ENCODE results near the gene AP1M1.

The AP1M1 gene

DNA sequence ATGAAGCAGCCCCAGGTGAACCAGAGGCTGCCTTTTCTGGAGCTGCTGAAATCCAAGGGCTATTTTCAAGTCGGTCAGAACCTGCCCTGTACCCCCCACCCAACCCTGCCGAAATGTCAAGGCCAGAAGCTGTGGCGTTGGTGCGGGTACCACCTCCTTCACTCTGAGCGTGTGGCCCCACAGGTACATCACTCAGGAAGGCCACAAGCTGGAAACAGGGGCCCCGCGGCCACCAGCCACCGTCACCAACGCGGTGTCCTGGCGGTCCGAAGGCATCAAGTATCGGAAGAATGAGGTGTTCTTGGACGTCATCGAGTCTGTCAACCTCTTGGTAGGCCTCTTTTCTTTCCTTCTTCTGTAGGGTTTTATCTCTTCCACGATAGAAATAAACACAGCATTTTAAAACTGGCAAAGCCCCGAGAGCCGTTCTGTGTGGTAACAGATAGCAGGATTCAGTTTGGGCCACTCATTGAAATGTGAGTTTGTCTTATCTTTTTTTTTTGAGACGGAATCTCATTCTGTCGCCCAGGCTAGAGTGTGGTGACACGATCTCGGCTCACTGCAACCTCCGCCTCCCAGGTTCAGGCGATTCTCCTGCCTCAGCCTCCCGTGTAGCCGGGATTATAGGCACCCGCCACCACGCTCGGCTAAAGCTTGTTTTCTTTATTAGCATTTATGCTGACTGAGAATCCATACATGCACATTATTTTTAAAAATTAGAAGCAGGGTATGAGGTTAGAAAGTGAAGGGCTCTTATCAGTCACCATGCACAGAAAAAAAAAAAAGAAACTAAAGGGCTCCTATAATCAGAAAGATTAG is 11.3 kb downstream of the AP1M1 start:
- no peak for DNase-seq

- no peak for DNase-seq
Observed at GRCh38 chr19:16210168-16210567, 12.5 kb downstream of the AP1M1 start.

- no peak for DNase-seq
Observed at GRCh38 chr19:16213076-16213475, 15.4 kb downstream of the AP1M1 start.

DNA sequence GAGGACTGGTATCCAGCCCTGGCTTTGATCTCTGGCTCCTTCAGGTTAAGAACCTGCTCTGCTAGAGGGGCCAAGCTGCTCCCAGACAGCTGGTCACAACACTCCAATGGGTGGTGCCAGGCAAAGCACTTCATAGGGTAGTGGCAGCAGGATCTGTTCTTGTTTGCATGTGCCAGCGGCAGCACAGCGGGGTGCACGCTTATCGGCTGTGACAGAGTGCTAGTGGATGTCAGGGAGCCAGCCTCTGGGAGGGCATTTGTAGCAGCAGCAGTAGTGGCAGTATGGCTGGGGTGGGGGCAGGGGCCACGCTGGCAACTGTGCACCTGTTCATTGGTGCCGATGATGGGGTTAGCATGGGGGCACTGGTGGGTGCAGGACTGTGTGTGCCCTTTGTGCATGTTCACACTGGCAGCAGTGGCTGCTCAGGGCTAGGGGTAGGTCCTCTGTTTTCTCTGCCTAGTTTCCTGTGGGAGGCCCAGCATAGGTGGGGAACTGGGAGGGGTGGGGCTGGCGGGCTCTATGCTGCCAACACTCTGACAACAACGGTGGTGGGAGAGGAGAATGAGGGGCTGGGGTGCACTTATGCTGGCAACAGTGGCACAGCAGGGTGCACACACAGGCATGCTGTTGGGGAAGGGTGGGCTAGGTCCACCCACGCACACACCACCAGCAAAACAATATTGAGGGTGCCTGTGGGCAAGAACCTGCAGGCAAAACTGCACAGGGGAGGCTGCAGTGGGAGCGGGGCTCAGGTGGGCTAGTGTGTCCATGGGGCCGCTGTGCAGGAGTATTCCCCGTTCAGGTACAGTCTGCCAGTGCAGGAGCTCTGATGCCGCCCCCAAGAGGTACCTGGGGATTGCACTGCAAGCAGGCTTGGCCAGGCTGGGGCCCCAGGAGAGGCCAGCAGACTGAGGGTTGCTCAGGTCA is 19.3 kb downstream of the AP1M1 start:
- DNase-seq = no peak

DNA sequence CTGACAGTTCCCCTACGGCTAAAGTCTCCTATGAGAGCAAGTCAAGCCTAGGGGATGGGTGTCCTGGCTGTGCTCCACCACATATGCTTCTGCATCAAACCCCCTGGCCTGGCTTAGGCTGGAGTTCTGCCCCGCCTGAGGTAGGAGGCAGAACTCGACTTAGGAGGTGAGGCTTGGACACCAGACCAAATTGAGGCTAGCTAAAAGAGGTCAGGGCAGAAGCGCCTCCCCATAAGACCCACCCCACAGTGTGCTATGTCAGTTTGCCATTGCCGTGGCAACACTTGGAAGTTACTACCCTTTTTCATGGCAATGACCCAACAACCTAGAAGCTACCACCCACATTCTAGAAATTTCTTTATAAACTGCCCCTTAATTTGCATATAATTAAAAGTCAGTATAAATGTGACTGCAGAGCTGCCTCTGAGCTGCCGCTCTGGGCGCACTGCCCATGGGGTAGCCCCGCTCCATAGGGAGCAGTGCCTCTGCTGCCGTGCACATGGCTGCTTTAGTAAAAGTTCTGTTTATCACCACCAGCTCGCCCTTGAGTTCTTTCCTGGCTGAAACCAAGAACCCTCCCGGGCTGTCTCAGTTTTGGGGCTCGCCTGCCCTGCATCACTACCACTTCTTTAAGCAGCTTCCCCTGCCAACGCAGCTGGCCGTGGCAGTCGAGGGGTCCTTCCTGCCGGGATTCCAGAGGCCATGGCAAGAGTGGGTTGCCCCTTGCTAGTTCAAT is 20.2 kb downstream of the AP1M1 start:
- no peak for DNase-seq

DNA sequence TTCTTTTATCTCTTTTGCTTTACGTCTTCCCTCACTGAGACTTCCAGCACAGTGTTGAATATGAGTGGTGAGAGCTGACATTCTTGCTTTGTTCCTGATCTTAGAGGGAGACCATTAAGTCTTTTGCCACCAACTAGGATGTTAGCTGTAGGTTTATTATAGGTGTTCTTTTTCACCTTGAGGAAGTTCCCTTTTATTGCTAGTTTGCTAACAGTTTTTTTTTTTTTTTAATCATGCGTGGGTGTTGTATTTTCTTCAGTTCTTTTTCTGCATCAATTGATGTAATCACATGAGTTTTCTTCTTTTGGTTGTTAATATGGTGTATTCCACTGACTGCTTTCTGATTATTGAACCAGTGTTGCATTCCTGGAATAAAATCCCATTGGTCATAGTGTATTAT is 21.1 kb downstream of the AP1M1 start:
- DNase-seq = no peak

DNA sequence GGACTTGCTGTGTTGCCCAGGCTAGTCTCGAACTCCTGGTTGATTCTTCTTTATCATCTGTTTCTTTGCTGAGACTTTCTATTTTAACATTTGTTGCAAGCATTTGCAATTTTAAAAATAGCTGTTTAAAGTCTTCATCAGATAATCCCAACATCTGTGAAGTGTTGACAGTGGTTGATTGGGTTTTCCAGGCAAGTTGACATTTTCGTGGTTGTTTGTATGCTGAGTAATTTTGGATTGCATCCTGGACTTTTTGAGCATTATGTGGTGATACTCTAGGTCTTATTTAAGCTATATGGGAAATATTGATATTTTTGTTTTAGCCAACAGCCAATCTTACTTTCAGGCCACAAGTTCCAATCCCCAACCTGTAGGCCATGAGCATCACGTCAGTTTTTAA is 25.1 kb downstream of the AP1M1 start:
- DNase-seq = no peak

DNA sequence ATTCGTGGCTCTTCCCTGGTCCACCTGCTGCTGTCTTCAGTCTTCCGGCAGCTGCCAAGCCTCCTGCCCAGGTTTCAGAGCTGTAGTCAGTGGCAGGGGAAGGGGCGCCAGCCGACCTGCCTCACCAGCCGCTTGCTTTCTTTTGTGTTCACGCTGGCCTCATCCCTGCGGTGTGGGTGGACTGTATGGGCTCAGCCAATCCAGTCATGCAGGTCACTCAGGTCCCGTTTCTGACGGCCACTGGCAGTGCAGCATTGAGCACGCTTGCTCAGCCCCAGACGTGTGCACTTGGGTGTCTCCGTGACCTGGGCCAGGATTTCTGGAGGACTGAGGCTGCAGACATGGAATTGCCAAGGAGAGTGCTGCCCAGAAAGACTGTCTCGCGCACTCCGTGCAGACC is 26.0 kb downstream of the AP1M1 start:
- DNase-seq = no peak

GRCh38 chr19:16224293-16225045 is 26.8 kb downstream of the AP1M1 start:
- no peak for DNase-seq

- DNase-seq = no peak
Observed at GRCh38 chr19:16225279-16226183, 27.8 kb downstream of the AP1M1 start.

DNA sequence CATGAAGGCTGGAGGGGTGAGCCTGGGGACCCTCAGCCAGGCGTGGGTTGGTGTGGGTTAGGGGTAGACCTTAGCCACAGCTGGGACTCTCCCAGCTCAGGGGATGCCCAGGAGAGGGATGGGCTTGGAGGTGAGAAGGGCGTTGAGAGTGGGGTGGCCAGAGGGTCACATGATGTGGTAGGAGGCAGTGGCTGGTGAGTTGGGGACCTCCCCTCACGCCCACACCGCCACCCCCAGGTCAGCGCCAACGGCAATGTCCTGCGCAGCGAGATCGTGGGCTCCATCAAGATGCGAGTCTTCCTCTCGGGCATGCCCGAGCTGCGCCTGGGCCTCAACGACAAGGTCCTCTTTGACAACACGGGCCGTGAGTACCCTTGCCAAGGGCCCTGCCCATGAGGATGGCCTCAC is 28.5 kb downstream of the AP1M1 start:
- no peak for DNase-seq

- no peak for DNase-seq
Observed at GRCh38 chr19:16226878-16227836, 29.4 kb downstream of the AP1M1 start.

DNA sequence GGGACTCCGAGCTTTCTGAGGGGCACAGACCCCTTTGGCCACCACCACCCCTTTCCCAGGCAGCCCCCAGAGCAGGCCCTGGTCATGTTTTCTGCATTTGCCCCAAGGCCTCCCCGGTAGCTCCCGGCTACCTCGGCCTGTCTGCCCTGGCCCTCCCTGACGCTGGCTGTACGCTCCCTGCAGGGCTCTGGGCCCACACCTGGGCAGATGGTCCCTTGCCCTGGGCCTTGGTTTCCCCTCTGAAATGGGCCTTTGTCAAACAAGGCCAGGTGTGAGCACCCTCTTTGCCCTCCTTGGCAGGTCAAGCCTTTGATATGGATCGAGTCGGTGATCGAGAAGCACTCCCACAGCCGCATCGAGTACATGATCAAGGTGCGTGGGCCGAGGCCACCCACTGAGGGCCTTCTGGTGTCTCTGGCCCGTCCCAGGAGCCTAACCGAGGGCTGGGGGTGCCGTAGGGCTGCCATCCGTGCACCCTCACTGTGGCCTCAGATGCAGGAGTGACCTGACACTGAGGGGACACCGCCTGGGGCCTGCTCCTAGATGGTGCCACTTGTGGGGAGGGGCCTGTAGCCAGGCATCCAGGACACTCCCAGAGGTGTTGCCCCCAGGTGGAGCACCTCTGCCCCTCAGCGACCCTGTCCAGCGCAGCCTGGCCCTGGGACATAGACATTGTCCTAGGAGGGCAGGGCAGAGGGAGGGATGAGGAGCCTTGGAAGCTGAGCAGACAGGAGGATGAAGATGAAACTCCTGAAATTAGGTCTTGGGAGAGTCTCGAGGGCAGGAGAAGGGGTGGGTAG is 30.3 kb downstream of the AP1M1 start:
- DNase-seq = no peak

GRCh38 chr19:16228637-16229321 is 31.1 kb downstream of the AP1M1 start:
- no peak for DNase-seq

DNA sequence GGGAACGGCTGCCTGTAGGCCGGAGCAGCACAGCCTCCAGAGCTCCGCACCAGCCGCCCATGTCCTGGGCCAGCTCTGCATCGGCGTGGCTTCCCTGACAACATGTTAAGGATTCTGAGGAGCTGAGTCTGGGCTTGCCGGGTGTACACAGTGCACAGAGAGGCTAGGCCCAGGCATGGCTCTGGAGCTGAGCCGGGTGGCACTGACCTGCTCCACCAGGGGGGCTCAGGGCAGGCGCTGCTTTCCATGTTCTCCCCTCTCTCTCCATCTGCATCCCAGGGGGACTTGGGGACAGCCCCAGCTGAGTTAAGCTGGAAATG is 31.6 kb downstream of the AP1M1 start:
- DNase-seq = no peak

- no peak for DNase-seq
Observed at GRCh38 chr19:16232127-16232526, 34.4 kb downstream of the AP1M1 start.

DNA sequence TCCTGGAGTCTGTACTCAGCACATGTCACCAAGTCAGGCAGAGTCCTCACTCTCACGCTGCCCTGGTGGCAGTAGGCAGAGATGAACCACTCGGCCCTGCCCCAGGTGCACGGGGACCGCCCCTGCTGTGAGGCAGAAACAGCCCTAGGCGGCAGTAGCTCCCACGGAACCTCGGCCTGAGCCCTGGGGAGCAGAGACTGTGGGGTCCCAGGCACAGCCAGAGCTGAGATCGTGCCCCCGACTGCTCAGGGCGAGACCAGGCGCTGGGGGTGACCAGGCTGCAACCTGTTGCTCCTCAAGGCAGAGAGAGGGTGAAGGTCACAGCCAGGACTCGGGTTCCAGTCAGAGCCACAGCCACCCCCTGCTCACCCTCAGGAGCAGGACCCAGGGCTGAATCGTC is 34.9 kb downstream of the AP1M1 start:
- no peak for DNase-seq

- no peak for DNase-seq
Observed at GRCh38 chr19:16233081-16233776, 35.5 kb downstream of the AP1M1 start.
